IPS DF 6.9 (cell line): ENCODE results near the gene ANTXR1.
"Not testable (repeated sequence)": the region's sequence is repeated elsewhere in the genome, so short reads cannot be mapped to it uniquely, and the experiment has no call there.

Source experiments
- DNase-seq: peaks from one replicate; pipeline ENCODE4 v3.0.0-alpha.2; 2013; ENCODE audit warnings: low read depth, low spot score
- H3K27ac ChIP-seq: one replicate; pipeline ENCODE4 v1.5.1; 2013; ENCODE audit warnings: low read length, control low read depth
- H3K27me3 ChIP-seq: 2 replicates; pipeline ENCODE4 v1.6.1; 2013; ENCODE audit warnings: mild to moderate bottlenecking, low read length; ENCODE audit not compliant: control insufficient read depth, insufficient read depth
- H3K36me3 ChIP-seq: 2 replicates; pipeline ENCODE4 v1.6.1; 2013; ENCODE audit warnings: low read length; ENCODE audit not compliant: control insufficient read depth, insufficient read depth
- H3K4me1 ChIP-seq: 2 replicates; pipeline ENCODE4 v1.6.1; 2013; ENCODE audit warnings: low read length; ENCODE audit not compliant: control insufficient read depth, insufficient read depth
- H3K4me3 ChIP-seq: 2 replicates; pipeline ENCODE4 v1.5.1; 2013; ENCODE audit warnings: mild to moderate bottlenecking, low read length
- H3K9me3 ChIP-seq: 2 replicates; pipeline ENCODE4 v1.6.1; 2013; ENCODE audit warnings: low read length, inconsistent platforms; ENCODE audit not compliant: control insufficient read depth, insufficient read depth
- WGBS: extraction: QIAGEN DNeasy Blood & Tissue Kit; methylation state at CpG from one replicate; pipeline ENCODE4 v1.1.7; 2013; ENCODE audit warnings: mixed read lengths, missing lambda C conversion rate; ENCODE audit not compliant: insufficient read length, insufficient coverage; 5-methylcytosine and 5-hydroxymethylcytosine counted together

The ANTXR1 gene

DNA sequence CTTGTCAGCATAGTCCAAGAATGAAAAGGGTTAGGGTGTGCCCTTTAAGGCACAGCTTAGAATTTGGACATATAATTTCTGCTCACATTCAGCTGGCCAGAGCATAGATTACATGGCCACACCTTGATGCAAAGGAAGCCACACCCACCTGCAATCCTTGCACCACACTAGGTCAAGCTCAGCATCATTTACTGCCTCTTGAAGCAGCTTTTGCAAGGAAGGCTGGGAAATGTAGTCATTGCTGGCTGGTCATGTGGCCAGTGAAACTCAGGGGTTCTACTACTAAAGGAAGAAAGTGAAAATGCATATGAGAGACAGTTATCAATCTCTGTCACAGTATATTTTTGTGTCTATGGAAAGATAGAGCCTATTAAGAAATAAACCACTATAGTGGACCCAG is 214.7 kb downstream of the ANTXR1 start:
- Histone ChIP-seq H3K9me3 (no peaks in the 10 kb centered on the region), H3K4me1 (no peaks in the 10 kb centered on the region), H3K27me3 (no peaks in the 10 kb centered on the region), H3K4me3 (no peak overlapping the region), H3K27ac (no peak overlapping the region), H3K36me3 (no peaks in the 10 kb centered on the region)
- DNase-seq, result no peak

- not testable (repeated sequence) for H3K9me3 ChIP-seq, H3K27ac ChIP-seq, H3K4me3 ChIP-seq, DNase-seq, H3K4me1 ChIP-seq, H3K36me3 ChIP-seq, H3K27me3 ChIP-seq
- no CpG with 5 or more reads among the region's 1 CpG for WGBS
These were observed 218.0 kb downstream of the ANTXR1 start for GRCh38 chr2:69230946-69231345.

- H3K27me3 ChIP-seq, result no peaks in the 10 kb centered on the region
- no peaks in the 10 kb centered on the region for H3K4me1 ChIP-seq
- no peak for DNase-seq
- no CpG with 5 or more reads among the region's 6 CpGs for WGBS
- H3K9me3 ChIP-seq, result no peaks in the 10 kb centered on the region
- no peaks in the 10 kb centered on the region for H3K36me3 ChIP-seq
- no peak overlapping the region for H3K4me3 ChIP-seq
- H3K27ac ChIP-seq, result no peak overlapping the region
These were observed 218.8 kb downstream of the ANTXR1 start for GRCh38 chr2:69231612-69232277.

DNA sequence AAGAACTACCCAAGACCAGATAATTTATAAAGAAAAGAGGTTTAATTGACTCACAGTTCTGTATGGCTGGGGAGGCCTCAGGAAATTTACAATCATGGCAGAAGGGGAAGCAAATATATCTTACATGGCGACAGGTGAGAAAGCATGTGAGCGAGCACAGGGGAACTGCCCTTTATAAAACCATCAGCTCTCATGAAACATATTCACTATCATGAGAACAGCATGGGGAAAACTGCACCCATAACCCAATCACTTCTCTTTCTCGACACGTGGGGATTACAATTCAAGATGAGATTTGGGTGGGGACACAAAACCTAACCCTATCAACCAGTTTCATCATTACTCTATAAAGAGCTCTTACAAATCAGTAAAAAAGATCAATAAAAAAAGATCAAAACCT is 222.9 kb downstream of the ANTXR1 start:
- not testable (repeated sequence) for H3K4me1 ChIP-seq, DNase-seq, H3K9me3 ChIP-seq, H3K4me3 ChIP-seq, H3K36me3 ChIP-seq, H3K27me3 ChIP-seq, H3K27ac ChIP-seq
- WGBS, result no CpG with 5 or more reads among the region's 4 CpGs

DNA sequence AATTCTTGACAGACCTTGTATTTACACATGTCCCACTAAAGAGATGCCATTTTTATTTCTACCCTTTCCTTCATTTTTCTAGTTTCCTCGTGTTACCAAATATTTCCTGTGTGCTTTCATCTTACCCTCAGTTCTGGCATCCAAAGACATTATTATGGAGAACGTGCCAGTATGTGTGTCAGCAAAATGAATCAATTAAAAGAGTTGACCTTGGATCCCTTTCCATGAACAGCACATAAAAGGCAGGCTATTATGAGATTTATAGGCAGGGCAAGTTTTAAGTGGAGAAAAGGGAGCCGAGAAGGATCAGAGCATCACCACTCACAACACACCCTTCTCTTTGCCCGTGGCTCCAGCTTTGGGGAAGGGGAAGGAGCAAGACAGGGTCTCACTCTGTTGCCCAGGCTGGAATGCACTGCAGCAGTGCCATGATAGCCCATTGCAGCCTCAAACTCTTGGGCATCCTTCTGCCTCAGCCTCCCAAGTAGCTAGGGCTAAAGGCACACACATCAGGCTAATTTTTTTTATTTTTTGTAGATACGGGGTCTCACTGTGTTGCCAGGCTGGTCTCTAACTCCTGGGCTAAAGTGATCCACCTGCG is 224.2 kb downstream of the ANTXR1 start:
- Histone ChIP-seq H3K36me3 (no peaks in the 10 kb centered on the region), H3K27me3 (no peaks in the 10 kb centered on the region), H3K9me3 (no peaks in the 10 kb centered on the region), H3K4me1 (no peaks in the 10 kb centered on the region), H3K4me3 (no peak overlapping the region), H3K27ac (no peak overlapping the region)
- no peak for DNase-seq
- WGBS, result no CpG with 5 or more reads among the region's 6 CpGs

- Histone ChIP-seq H3K4me3 (no peak overlapping the region), H3K9me3 (no peaks in the 10 kb centered on the region), H3K27ac (no peak overlapping the region), H3K4me1 (no peaks in the 10 kb centered on the region), H3K36me3 (no peaks in the 10 kb centered on the region), H3K27me3 (no peaks in the 10 kb centered on the region)
- DNase-seq, result no peak
- no CpG with 5 or more reads among the region's 6 CpGs for WGBS
These were observed 225.6 kb downstream of the ANTXR1 start for GRCh38 chr2:69238449-69239031.

DNA sequence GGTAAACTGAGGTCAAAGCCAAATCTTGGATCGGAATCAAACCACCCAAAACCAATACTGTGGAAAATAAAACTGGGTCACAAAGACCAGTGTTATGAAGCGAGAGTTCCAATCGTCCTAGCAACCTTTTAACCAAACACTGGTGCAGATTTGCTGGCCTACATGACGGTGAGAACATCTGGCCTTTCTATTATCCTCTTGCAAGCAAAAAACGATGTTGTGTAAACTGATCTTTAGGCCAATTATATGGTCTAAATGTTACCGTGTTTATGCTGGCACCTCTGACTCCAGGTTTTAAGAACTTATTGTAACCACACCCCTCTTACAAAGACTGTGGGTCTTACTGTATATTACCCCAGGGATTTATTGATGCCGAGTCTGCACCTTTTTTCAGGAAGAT is 228.1 kb downstream of the ANTXR1 start:
- WGBS, result no CpG with 5 or more reads among the region's 7 CpGs
- Histone ChIP-seq H3K9me3 (no peaks in the 10 kb centered on the region), H3K27ac (no peak overlapping the region), H3K36me3 (no peaks in the 10 kb centered on the region), H3K27me3 (no peaks in the 10 kb centered on the region), H3K4me1 (0 out of 2 replicates have a peak, but pooled peaks cover 1% of the 10 kb centered on the region), H3K4me3 (no peak overlapping the region)
- no peak for DNase-seq

GRCh38 chr2:69241664-69242514 is 228.9 kb downstream of the ANTXR1 start:
- Histone ChIP-seq H3K9me3 (no peaks in the 10 kb centered on the region), H3K36me3 (no peaks in the 10 kb centered on the region), H3K27ac (no peak overlapping the region), H3K27me3 (no peaks in the 10 kb centered on the region), H3K4me3 (no peak overlapping the region), H3K4me1 (0 out of 2 replicates have a peak, but pooled peaks cover 1% of the 10 kb centered on the region)
- WGBS, result no CpG with 5 or more reads among the region's 9 CpGs
- no peak for DNase-seq

DNA sequence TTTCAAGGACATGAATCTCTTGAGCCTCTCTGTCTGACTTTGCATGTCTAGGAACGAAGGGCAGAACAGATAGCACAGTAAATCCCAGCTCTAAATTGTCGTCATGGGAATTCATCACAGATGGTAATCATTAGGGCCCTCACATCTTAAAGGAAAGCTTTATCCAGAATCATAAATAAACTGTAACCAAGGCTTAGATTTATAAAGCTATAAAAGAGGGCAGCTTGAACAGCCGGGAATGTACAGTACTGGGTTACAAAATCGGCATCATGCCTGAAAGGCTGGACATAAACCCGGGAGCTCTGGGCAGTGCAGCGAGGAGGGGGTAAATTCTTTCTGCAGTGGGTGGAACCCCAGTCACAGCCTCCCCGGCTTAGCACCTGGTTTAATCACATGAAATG is 229.7 kb downstream of the ANTXR1 start:
- WGBS, result no CpG with 5 or more reads among the region's 7 CpGs
- Histone ChIP-seq H3K27me3 (no peaks in the 10 kb centered on the region), H3K36me3 (no peaks in the 10 kb centered on the region), H3K27ac (no peak overlapping the region), H3K9me3 (no peaks in the 10 kb centered on the region), H3K4me1 (0 out of 2 replicates have a peak, but pooled peaks cover 1% of the 10 kb centered on the region), H3K4me3 (no peak overlapping the region)
- DNase-seq, result no peak

DNA sequence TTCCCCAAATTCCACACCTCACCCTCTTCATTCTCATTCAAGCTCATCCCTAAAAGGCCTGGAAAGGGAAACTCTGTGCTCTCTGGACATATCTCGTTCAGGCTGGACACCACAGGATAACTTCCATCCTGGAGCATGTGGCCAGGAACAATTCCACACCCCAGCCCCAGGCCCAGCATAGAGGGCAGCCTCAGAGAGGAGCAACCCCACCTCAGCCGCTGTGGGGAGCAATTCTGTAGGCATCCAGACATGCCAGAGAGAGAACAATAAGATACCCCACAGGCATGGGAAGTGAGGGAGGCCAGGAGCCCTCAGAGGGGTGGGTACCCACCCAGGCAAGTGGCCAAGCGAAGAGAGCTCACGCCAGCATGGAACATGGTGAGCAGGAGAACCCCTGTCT is 230.7 kb downstream of the ANTXR1 start:
- Histone ChIP-seq H3K9me3 (no peaks in the 10 kb centered on the region), H3K27ac (no peak overlapping the region), H3K4me3 (no peak overlapping the region), H3K36me3 (no peaks in the 10 kb centered on the region), H3K27me3 (no peaks in the 10 kb centered on the region), H3K4me1 (0 out of 2 replicates have a peak, but pooled peaks cover 1% of the 10 kb centered on the region)
- DNase-seq, result no peak
- WGBS, result no CpG with 5 or more reads among the region's 4 CpGs
